ENCODE measurements around the gene ZNF407. TPM values are rescaled to one million over a fixed set of nuclear protein-coding genes. Genes with fewer than 3 reads are reported as not detected.

The ZNF407 gene
- total and polyA plus RNA-seq, 7 donors = 2.4 to 10.2 (median 7.9) TPM

GRCh38 chr18:75089748-75090327 is 492.2 kb downstream of the ZNF407 start:
- Histone ChIP-seq H3K27ac (no peak overlapping the region), H3K9me3 (no peaks in the 10 kb centered on the region), H3K4me1 (no peaks in the 10 kb centered on the region), H3K27me3 (ENCODE audit: insufficient read depth in 3 of 3, low read length in 2 of 3) (peaks cover 0 to 1% (median 0%) of the 10 kb centered on the region in 3 donors), H3K4me3 (no peak overlapping the region), H3K36me3 (ENCODE audit: insufficient read depth in 1 of 2, low read depth in 1 of 2) (no peaks in the 10 kb centered on the region)
- 89 to 92% (median 91%) methylated on average over 29 to 31 of the region's 31 CpGs for WGBS, 3 donors
- no peak for DNase-seq
- no peak for ATAC-seq
- TF ChIP-seq CTCF (IDR thresholded peaks at IDR 0.05) = no peak
- intact Hi-C loops (cut with DNase I) = no loop called here

GRCh38 chr18:75090336-75090735 is 492.7 kb downstream of the ZNF407 start:
- intact Hi-C loops (cut with DNase I) = no loop called here
- TF ChIP-seq CTCF (IDR thresholded peaks at IDR 0.05) = no peak
- ATAC-seq (no peak), DNase-seq (no peak)
- WGBS, 3 donors = 89 to 94% (median 94%) methylated on average over 22 of the region's 22 CpGs
- H3K4me3 ChIP-seq = no peak overlapping the region
- peaks cover 0 to 1% (median 0%) of the 10 kb centered on the region in 3 donors for H3K27me3 ChIP-seq (ENCODE audit: insufficient read depth in 3 of 3, low read length in 2 of 3)
- no peaks in the 10 kb centered on the region for H3K36me3 ChIP-seq (ENCODE audit: insufficient read depth in 1 of 2, low read depth in 1 of 2)
- H3K4me1 ChIP-seq = no peaks in the 10 kb centered on the region
- no peaks in the 10 kb centered on the region for H3K9me3 ChIP-seq
- no peak overlapping the region for H3K27ac ChIP-seq

- no peaks in the 10 kb centered on the region for H3K9me3 ChIP-seq
- intact Hi-C loops (cut with DNase I) = no loop called here
- WGBS, 3 donors = 91 to 95% (median 93%) methylated on average over 6 of the region's 6 CpGs
- no peaks in the 10 kb centered on the region for H3K4me1 ChIP-seq
- H3K36me3 ChIP-seq (ENCODE audit: insufficient read depth in 1 of 2, low read depth in 1 of 2) = no peaks in the 10 kb centered on the region
- TF ChIP-seq CTCF (IDR thresholded peaks at IDR 0.05) = no peak
- H3K27ac ChIP-seq = no peak overlapping the region
- H3K27me3 ChIP-seq (ENCODE audit: insufficient read depth in 3 of 3, low read length in 2 of 3) = no peaks in the 10 kb centered on the region
- H3K4me3 ChIP-seq = no peak overlapping the region
- DNase-seq (no peak), ATAC-seq (no peak)
Observed at GRCh38 chr18:75097491-75098225, 500.0 kb downstream of the ZNF407 start.

- no peak for TF ChIP-seq CTCF (IDR thresholded peaks at IDR 0.05)
- Histone ChIP-seq H3K9me3 (no peaks in the 10 kb centered on the region), H3K4me3 (no peak overlapping the region), H3K27me3 (ENCODE audit: insufficient read depth in 3 of 3, low read length in 2 of 3) (no peaks in the 10 kb centered on the region), H3K27ac (no peak overlapping the region), H3K36me3 (ENCODE audit: insufficient read depth in 1 of 2, low read depth in 1 of 2) (no peaks in the 10 kb centered on the region), H3K4me1 (no peaks in the 10 kb centered on the region)
- intact Hi-C loops (cut with DNase I) = no loop called here
- 94 to 95% (median 94%) methylated on average over 3 of the region's 3 CpGs for WGBS, 3 donors
- no peak for ATAC-seq
- no peak for DNase-seq
Observed at GRCh38 chr18:75100832-75101630, 503.4 kb downstream of the ZNF407 start.

Data from psoas muscle (tissue), 8 donors.